ENCODE results near the gene HHIPL1.

DNA sequence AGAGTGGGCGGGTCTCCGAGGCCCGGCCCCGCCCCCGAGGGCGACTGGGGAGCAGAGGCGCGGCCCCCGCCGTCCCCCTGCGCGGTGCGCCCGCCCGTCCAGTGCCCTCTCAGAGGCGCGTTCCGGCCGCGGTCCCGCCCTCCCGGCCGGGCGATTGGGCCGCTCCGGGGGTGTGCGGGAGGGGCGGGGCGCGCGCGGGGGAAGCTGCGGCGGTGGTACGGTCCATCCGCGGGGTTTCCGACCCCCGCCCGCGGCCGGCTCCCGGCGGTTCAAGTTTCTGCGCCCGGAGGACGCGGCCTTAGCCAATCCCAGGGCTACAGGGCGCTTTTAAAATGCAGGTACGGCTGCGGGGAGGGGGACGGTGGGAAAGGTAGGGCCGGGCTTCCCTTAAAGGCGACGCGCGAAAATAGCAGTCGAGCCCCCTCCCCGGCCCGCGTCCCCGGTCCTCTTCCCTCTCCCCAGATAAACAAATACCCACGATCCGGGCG is 40.6 kb upstream of the HHIPL1 start:
- TF ChIP-seq, protein P1, sequence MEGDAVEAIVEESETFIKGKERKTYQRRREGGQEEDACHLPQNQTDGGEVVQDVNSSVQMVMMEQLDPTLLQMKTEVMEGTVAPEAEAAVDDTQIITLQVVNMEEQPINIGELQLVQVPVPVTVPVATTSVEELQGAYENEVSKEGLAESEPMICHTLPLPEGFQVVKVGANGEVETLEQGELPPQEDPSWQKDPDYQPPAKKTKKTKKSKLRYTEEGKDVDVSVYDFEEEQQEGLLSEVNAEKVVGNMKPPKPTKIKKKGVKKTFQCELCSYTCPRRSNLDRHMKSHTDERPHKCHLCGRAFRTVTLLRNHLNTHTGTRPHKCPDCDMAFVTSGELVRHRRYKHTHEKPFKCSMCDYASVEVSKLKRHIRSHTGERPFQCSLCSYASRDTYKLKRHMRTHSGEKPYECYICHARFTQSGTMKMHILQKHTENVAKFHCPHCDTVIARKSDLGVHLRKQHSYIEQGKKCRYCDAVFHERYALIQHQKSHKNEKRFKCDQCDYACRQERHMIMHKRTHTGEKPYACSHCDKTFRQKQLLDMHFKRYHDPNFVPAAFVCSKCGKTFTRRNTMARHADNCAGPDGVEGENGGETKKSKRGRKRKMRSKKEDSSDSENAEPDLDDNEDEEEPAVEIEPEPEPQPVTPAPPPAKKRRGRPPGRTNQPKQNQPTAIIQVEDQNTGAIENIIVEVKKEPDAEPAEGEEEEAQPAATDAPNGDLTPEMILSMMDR (IDR thresholded peaks at IDR 0.05; ENCODE audit: insufficient read depth, low read depth, low read length) = no peak
- TF ChIP-seq EZH2 (IDR thresholded peaks at IDR 0.05; ENCODE audit: insufficient read depth, low read length) = no peak
